Naive thymus-derived CD4-positive, alpha-beta T cell (primary cell): ENCODE measurements around the gene C4orf17. TPM values are rescaled to one million over a fixed set of nuclear protein-coding genes. Genes with fewer than 3 reads are reported as not detected.

Source experiments
- ATAC-seq: fragments of 150-1000 bp; cut with Tn5 transposase; 2 replicates; pipeline ENCODE4 v1.10.0; 2021; ENCODE audit warnings: mild to moderate bottlenecking, moderate library complexity
- CTCF ChIA-PET: fragments of 350-600 bp; sonication (Branson Sonifier 250); formaldehyde crosslinking; loops from one replicate; lab custom pipeline; 2021; ENCODE audit warnings: antibody characterized with exemption; lab: Charles Lee
- POLR2A ChIA-PET: fragments of 350-600 bp; sonication (Branson Sonifier 250); formaldehyde crosslinking; loops from one replicate; lab custom pipeline; 2021; ENCODE audit warnings: antibody characterized with exemption, inconsistent platforms; lab: Charles Lee
- DNase-seq, 9 donors: peaks; one replicate each; pipeline versions ENCODE4 v3.0.0 to v3.0.0-alpha.2; 2020 to 2022; ENCODE audit warnings: mixed read lengths in 1 of 9
- H3K27ac ChIP-seq: one replicate; pipeline ENCODE4 v1.7.0; 2013; ENCODE audit warnings: mild to moderate bottlenecking, low read depth, low read length, moderate library complexity
- H3K27me3 ChIP-seq, 2 donors: one replicate each; pipeline ENCODE4 v1.7.0; 2013; ENCODE audit warnings: low read length in 2 of 2, mild to moderate bottlenecking in 2 of 2, moderate library complexity in 2 of 2; ENCODE audit not compliant: control insufficient read depth in 2 of 2, insufficient read depth in 2 of 2
- H3K36me3 ChIP-seq, 3 experiments: 1 replicate in 2 of 3; 2 replicates in 1 of 3; pipeline ENCODE4 v1.7.0; 2013; ENCODE audit warnings: low read length in 3 of 3, mild to moderate bottlenecking in 3 of 3, moderate library complexity in 1 of 3; ENCODE audit not compliant: insufficient read depth in 3 of 3, control insufficient read depth in 2 of 3
- H3K4me1 ChIP-seq, 2 donors: one replicate each; pipeline ENCODE4 v1.7.0; 2013; ENCODE audit warnings: low read length in 2 of 2, mild to moderate bottlenecking in 2 of 2, moderate library complexity in 1 of 2; ENCODE audit not compliant: control insufficient read depth in 2 of 2, insufficient read depth in 2 of 2
- H3K4me3 ChIP-seq: 2 replicates; pipeline ENCODE4 v1.7.0; 2013; ENCODE audit warnings: mild to moderate bottlenecking, low read length
- H3K9me3 ChIP-seq, 3 experiments: 1 replicate in 2 of 3; 2 replicates in 1 of 3; pipeline ENCODE4 v1.7.0; 2013; ENCODE audit warnings: low read length in 3 of 3; ENCODE audit not compliant: control insufficient read depth in 2 of 3
- H3K27ac Mint-ChIP-seq, 9 donors: one replicate each; pipeline ENCODE4 v1.8.0; 2020 to 2022; ENCODE audit warnings: mixed read lengths in 9 of 9, mild to moderate bottlenecking in 8 of 9, moderate library complexity in 5 of 9, inconsistent platforms in 2 of 9
- H3K27me3 Mint-ChIP-seq, 5 donors: one replicate each; pipeline ENCODE4 v1.8.0; 2021 to 2022; ENCODE audit warnings: mixed read lengths in 5 of 5, mild to moderate bottlenecking in 1 of 5
- H3K36me3 Mint-ChIP-seq, 5 donors: one replicate each; pipeline ENCODE4 v1.8.0; 2020 to 2022; ENCODE audit warnings: mixed read lengths in 5 of 5, mild to moderate bottlenecking in 3 of 5, inconsistent platforms in 1 of 5
- H3K4me1 Mint-ChIP-seq, 7 donors: one replicate each; pipeline ENCODE4 v1.8.0; 2020 to 2022; ENCODE audit warnings: mixed read lengths in 7 of 7, mild to moderate bottlenecking in 3 of 7, inconsistent platforms in 1 of 7
- H3K4me3 Mint-ChIP-seq, 10 donors: one replicate each; pipeline ENCODE4 v1.8.0; 2020 to 2022; ENCODE audit warnings: mild to moderate bottlenecking in 10 of 10, mixed read lengths in 10 of 10, moderate library complexity in 6 of 10, inconsistent platforms in 2 of 10
- H3K9me3 Mint-ChIP-seq, 11 donors: one replicate each; pipeline ENCODE4 v1.8.0; 2020 to 2022; ENCODE audit warnings: mixed read lengths in 11 of 11, mild to moderate bottlenecking in 4 of 11, inconsistent platforms in 1 of 11, moderate library complexity in 1 of 11
- intact Hi-C, 2 donors: fragments of 100-400 bp; cut with micrococcal nuclease; formaldehyde crosslinking; loops; one replicate each; pipeline ENCODE4 v1.15.1; 2023
- polyA plus RNA-seq, 2 donors: library from polyadenylated mRNA; unstranded; fragments of 300-500 nt; fragmentation: Illumina TruSeq; gene quantifications; one replicate each; pipeline ENCODE4 v1.2.3, GENCODE V29; 2021
- total RNA-seq, 6 experiments: library from RNA in 5 of 6; stranded (reverse) in 5 of 6; gene quantifications; 1 replicate in 5 of 6; 2 replicates in 1 of 6; pipeline ENCODE4 v1.2.3 and lab custom pipeline; 2021 to 2026

C4orf17 gene
- total and polyA plus RNA-seq, 7 experiments from 2014 or later, result 0.07 TPM; not detected in 6

DNA sequence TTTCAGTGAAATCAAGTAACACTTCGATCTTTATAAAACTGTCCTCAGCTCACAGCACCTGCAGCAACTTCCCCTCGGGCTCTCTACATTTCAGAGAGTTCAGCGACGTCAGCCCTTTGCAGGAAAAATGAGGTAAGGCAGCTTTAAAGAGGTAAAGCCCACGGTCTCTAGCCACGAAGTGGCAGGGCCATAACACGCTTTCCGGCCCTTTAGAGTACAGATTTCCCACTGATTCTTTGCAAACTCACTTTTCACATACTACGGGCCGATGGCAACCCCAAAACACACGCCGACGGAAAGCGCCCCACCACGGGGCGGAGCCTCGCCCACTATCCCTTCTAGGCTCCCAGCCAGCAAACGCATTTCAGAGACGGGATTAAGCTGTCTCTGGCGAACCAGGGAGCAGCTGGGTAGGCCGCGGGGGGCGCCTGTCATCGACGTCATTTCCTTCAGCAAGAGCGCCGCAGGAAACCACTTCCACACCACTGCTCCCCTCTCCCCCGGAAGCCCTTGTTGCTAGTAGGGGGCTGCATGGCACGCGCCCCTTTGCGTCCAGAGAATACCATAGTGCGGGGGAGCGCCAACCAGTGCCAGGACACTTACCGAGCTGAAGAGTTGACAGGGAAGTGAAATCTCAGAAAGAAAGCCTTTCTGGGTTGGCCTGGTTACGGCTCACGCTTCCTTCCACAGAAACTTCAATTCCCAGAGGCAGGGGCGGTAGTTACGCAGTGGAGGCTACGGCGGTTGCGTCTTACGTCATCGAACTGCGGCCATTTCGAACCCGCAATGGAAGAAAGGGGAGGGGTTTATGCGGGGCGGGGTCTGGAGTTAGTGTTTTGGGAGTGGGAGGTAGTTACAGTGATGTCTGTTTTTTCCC is 52.7 kb downstream of the C4orf17 start, which contains the start of gene TRMT10A:
TRMT10A (minus strand) TSS at position 730 of the 877 bp plus-strand sequence. CDS start 4,701 bp downstream, outside the sequence.
- intact Hi-C loops, result loop anchor here (1.0 to 10.0 kb wide), 20 partner anchors 56 to 1784 kb away; partner anchors contain the start of genes ADH5 (in 2 of the 2), DAPP1 (in 2 of the 2), EIF4E (in 2 of the 2) and H2AZ1 (in 2 of the 2)
- no peaks in the 10 kb centered on the region for H3K36me3 ChIP-seq
- CTCF ChIA-PET, result interaction anchor here (0.6 to 3.5 kb wide), 11 partner anchors 9 to 1418 kb away, joined by 3 to 15 read pairs (median 4); partner anchors contain the start of gene DAPP1
- Mint-ChIP-seq H3K27ac (peak within 1 kb of the TSS; percentile 98 to 100 (median 100)), H3K4me3 (peak within 1 kb of the TSS; percentile 77 to 99 (median 98)), H3K27me3 (peaks cover 13 to 29% (median 23%) of the 10 kb centered on the region in 5 donors), H3K36me3 (peaks cover 0 to 2% (median 0%) of the 10 kb centered on the region in 5 donors), H3K4me1 (peaks cover 0 to 33% (median 28%) of the 10 kb centered on the region in 7 donors), H3K9me3 (peaks cover 0 to 9% (median 0%) of the 10 kb centered on the region in 11 donors)
- POLR2A ChIA-PET, result interaction anchor here (0.5 to 3.6 kb wide), 16 partner anchors 9 to 1457 kb away, joined by 3 to 35 read pairs (median 9); partner anchors contain the start of genes ADH5, DAPP1, DNAJB14 and H2AZ1
- H3K4me1 ChIP-seq, result no peaks in the 10 kb centered on the region
- peak within 1 kb of the TSS; percentile 91 for H3K27ac ChIP-seq
- H3K27me3 ChIP-seq, result no peaks in the 10 kb centered on the region
- peak within 1 kb of the TSS; percentile 92 for H3K4me3 ChIP-seq
- DNase-seq, result peak; percentile 79 to 98 (median 98)
- H3K9me3 ChIP-seq, result no peaks in the 10 kb centered on the region
- peak; percentile 91 for ATAC-seq

DNA sequence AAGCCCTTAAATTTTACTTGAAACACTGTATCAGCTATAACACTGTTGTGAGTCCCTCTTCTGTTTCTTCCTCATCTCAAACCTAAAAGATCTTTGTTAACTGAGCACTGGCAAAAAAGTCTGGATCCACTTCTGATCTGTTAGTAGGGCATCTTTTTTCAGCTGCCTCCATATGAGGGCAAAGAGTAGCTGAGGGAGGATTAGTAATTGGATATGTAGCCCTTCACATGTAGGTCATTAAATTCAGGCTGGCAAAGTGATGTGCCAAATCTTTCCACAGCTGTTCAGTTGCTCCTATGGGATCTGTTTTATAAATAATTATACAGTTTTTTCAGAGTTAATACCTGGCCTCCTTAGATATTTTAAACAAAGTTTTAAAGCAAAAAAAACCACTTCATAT is 54.1 kb downstream of the C4orf17 start:
- no peak overlapping the region for H3K4me3 ChIP-seq
- intact Hi-C loops, result loop anchor here (1.0 to 10.0 kb wide), 9 partner anchors 103 to 1456 kb away; partner anchors contain the start of genes RAP1GDS1 (in 2 of the 2), ADH5 (in 1 of the 2) and STPG2 (in 1 of the 2)
- ATAC-seq, result no peak
- H3K36me3 ChIP-seq, result no peaks in the 10 kb centered on the region
- H3K9me3 Mint-ChIP-seq, result peaks cover 0 to 9% (median 0%) of the 10 kb centered on the region in 11 donors
- H3K4me1 Mint-ChIP-seq, result peaks cover 0 to 33% (median 28%) of the 10 kb centered on the region in 7 donors
- no peak for DNase-seq
- peaks cover 21 to 42% (median 31%) of the 10 kb centered on the region in 5 donors for H3K27me3 Mint-ChIP-seq
- no peaks in the 10 kb centered on the region for H3K4me1 ChIP-seq
- H3K4me3 Mint-ChIP-seq, result peak overlapping the region in 5 of 10 donors; percentile 36 to 99 (median 48)
- no peak overlapping the region for H3K27ac ChIP-seq
- peaks cover 0 to 2% (median 0%) of the 10 kb centered on the region in 5 donors for H3K36me3 Mint-ChIP-seq
- CTCF ChIA-PET, result interaction anchor here (0.6 to 3.5 kb wide), 2 partner anchors 8 to 383 kb away, joined by 4 to 8 read pairs; no protein-coding TSS in a partner anchor
- peak overlapping the region in 5 of 9 donors; percentile 38 to 100 (median 70) for H3K27ac Mint-ChIP-seq
- POLR2A ChIA-PET, result interaction anchor here (1.0 to 3.6 kb wide), 4 partner anchors 8 to 382 kb away, joined by 4 to 35 read pairs (median 9); partner anchors contain the start of genes DNAJB14 and LAMTOR3
- H3K27me3 ChIP-seq, result no peaks in the 10 kb centered on the region
- no peaks in the 10 kb centered on the region for H3K9me3 ChIP-seq

DNA sequence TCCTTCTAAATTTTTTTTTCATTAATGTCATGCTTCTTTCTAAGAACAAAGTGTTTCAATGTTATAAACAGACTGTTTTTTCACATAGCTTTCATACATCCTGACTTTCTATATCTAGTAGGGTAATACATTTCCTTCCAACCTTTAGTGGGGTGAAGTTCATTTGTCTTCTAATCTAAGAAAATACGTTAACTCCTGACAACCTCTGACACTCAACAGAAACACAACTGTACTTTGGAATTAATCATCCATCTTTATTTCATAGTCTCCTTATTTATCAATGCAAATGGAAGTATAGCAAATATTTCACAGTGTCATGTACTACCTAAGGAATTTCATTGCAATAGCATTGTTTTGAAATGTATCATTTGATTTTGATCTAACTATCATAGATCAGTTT is 61.1 kb downstream of the C4orf17 start:
- Mint-ChIP-seq H3K4me3 (no peak overlapping the region), H3K36me3 (no peaks in the 10 kb centered on the region), H3K27me3 (peaks cover 45 to 63% (median 55%) of the 10 kb centered on the region in 5 donors), H3K4me1 (peaks cover 0 to 3% (median 0%) of the 10 kb centered on the region in 7 donors), H3K27ac (no peak overlapping the region), H3K9me3 (peaks cover 0 to 2% (median 0%) of the 10 kb centered on the region in 11 donors)
- DNase-seq (no peak), ATAC-seq (no peak)
- no peaks in the 10 kb centered on the region for H3K4me1 ChIP-seq
- H3K27ac ChIP-seq, result no peak overlapping the region
- H3K4me3 ChIP-seq, result no peak overlapping the region
- intact Hi-C loops, result no loop called here
- no peaks in the 10 kb centered on the region for H3K36me3 ChIP-seq
- POLR2A ChIA-PET, result interaction anchor here (1.7 kb wide), 1 partner anchor 8 kb away, joined by 9 read pairs; the partner anchor contains the start of gene TRMT10A
- peaks cover 0 to 5% of the 10 kb centered on the region in 2 donors for H3K27me3 ChIP-seq
- H3K9me3 ChIP-seq, result no peaks in the 10 kb centered on the region
- CTCF ChIA-PET, result interaction anchor here (0.5 kb wide), 1 partner anchor 482 kb away, joined by 3 read pairs; no protein-coding TSS in a partner anchor

DNA sequence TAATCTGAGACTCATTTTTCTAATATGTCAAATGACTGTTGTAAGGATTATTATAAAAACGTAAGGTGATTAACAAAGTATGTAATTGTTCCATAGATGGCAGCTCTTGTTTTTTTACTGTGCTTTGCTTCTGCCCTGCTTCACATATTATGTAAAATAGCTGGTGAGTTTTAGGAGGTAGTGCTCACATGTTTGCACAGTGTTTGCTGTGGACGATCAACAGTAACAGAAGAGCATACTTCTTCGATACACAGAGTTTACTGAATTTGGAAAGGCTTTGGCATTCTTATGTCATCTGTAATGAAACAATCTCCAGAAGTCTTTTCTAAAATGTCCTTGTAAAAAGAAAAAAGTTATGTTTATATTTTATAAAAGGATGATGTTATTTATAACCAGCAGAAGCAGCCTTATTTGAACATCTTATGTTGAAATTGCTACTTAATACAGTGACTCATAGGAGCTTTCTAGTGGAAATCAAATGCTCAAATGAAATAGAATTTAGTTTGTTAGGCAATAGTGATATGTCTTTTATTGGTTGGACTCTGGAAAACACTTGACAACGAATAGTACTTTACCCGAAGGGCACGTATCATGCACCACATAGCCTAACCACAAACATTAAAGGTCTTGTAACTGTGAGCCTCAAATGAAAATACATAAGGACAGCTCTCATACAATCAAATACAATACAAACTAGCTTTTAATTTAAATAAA is 61.9 kb downstream of the C4orf17 start:
- Histone ChIP-seq H3K27me3 (peaks cover 0 to 5% of the 10 kb centered on the region in 2 donors), H3K4me1 (no peaks in the 10 kb centered on the region), H3K4me3 (no peak overlapping the region), H3K27ac (no peak overlapping the region), H3K9me3 (no peaks in the 10 kb centered on the region), H3K36me3 (no peaks in the 10 kb centered on the region)
- H3K4me3 Mint-ChIP-seq, result no peak overlapping the region
- no peak overlapping the region for H3K27ac Mint-ChIP-seq
- H3K9me3 Mint-ChIP-seq, result peaks cover 0 to 2% (median 0%) of the 10 kb centered on the region in 11 donors
- ChIA-PET CTCF (interaction anchor here (0.5 to 1.4 kb wide), 3 partner anchors 9 to 483 kb away, joined by 3 to 8 read pairs (median 4); partner anchors contain the start of gene TRMT10A), POLR2A (interaction anchor here (1.7 kb wide), 1 partner anchor 9 kb away, joined by 9 read pairs; the partner anchor contains the start of gene TRMT10A)
- ATAC-seq, result no peak
- DNase-seq, result no peak
- no peaks in the 10 kb centered on the region for H3K36me3 Mint-ChIP-seq
- H3K27me3 Mint-ChIP-seq, result peaks cover 44 to 60% (median 54%) of the 10 kb centered on the region in 5 donors
- peaks cover 0 to 3% (median 0%) of the 10 kb centered on the region in 7 donors for H3K4me1 Mint-ChIP-seq
- intact Hi-C loops, result no loop called here

DNA sequence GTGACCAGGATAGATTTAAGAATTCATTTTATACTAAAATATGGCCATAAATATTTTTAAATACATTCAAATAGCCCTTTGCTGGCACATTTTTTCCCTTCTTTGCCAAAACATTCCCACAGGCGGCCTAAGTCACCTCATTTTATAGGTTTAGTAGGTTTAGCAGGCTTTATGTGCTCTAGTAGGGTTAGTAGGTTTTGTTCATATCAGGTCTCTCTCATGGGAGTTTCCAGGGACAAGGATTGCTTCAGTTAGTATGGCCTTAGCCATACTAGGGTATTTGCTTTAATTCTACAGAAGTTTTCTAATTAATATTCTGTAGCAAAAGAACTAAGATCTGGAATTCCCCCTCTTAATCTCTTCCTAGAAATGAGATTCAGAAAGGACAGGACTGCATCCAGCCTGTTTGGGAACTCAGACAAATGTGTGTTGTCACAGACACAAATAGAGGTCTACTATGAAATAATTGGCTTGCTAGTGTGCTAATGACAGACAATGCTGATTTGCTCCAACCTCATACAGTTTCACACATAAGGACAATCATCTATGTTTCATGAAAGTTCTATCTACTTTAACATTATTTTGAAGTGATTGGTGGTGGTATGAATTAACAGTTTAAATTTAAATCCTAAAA is 63.0 kb downstream of the C4orf17 start:
- DNase-seq, result no peak
- H3K4me3 ChIP-seq, result no peak overlapping the region
- Mint-ChIP-seq H3K9me3 (peaks cover 0 to 2% (median 0%) of the 10 kb centered on the region in 11 donors), H3K4me3 (no peak overlapping the region), H3K36me3 (no peaks in the 10 kb centered on the region), H3K27me3 (peaks cover 42 to 52% (median 48%) of the 10 kb centered on the region in 5 donors), H3K27ac (no peak overlapping the region), H3K4me1 (peaks cover 0 to 3% (median 0%) of the 10 kb centered on the region in 7 donors)
- no peaks in the 10 kb centered on the region for H3K4me1 ChIP-seq
- H3K9me3 ChIP-seq, result no peaks in the 10 kb centered on the region
- intact Hi-C loops, result no loop called here
- ChIA-PET POLR2A (no interaction called here), CTCF (interaction anchor here (1.4 kb wide), 1 partner anchor 11 kb away, joined by 8 read pairs; the partner anchor contains the start of gene TRMT10A)
- no peak overlapping the region for H3K27ac ChIP-seq
- no peak for ATAC-seq
- peaks cover 0 to 5% of the 10 kb centered on the region in 2 donors for H3K27me3 ChIP-seq
- no peaks in the 10 kb centered on the region for H3K36me3 ChIP-seq
